SK-N-SH (cell line): ENCODE data around the gene CACUL1. TPM values are rescaled to one million over a fixed set of nuclear protein-coding genes. Genes with fewer than 3 reads are reported as not detected.

Experiments
- CTCF ChIA-PET: fragments of 300-600, 350-600 bp; formaldehyde crosslinking; extraction: SDS; loops from one replicate; lab custom pipeline; 2021; lab: Yijun Ruan, JAX
- POLR2A ChIA-PET: fragments of 350-600 bp; sonication (Branson Sonifier 250); formaldehyde crosslinking; extraction: SDS; loops from one replicate; lab custom pipeline; 2020; ENCODE audit warnings: antibody characterized with exemption, inconsistent platforms; lab: Yijun Ruan, JAX
- DNase-seq: peaks from one replicate; pipeline ENCODE4 v3.0.0; 2012
- H2AFZ ChIP-seq: fragments of 200-600 bp; sonication (generic); 2 replicates; pipeline ENCODE4 v1.8.1; 2016; ENCODE audit warnings: antibody characterized with exemption, mild to moderate bottlenecking, low read depth
- H3F3A ChIP-seq: fragments of 200-600 bp; sonication (generic); replicated peaks from 2 replicates; pipeline ENCODE3; 2016; ENCODE audit warnings: antibody characterized with exemption, mild to moderate bottlenecking; ENCODE audit not compliant: insufficient read depth
- H3K27ac ChIP-seq, 2 experiments: fragments of 200-500 bp in 1 of 2; fragments of 200-600 bp in 1 of 2; sonication (Bioruptor generic) in 1 of 2; sonication (generic), shearing (Covaris generic) in 1 of 2; 2 replicates each; pipeline versions ENCODE4 v1.5.1 to v1.6.1; 2014 to 2016; ENCODE audit warnings: low read depth in 2 of 2, inconsistent platforms in 1 of 2, low read length in 1 of 2, mild to moderate bottlenecking in 1 of 2, mixed read lengths in 1 of 2
- H3K27me3 ChIP-seq: fragments of 200-600 bp; sonication (generic), shearing (Covaris generic); 2 replicates; pipeline ENCODE4 v1.6.1; 2016; ENCODE audit warnings: mixed run types; ENCODE audit not compliant: insufficient read depth
- H3K36me3 ChIP-seq, 2 experiments: fragments of 200-500 bp in 1 of 2; fragments of 200-600 bp in 1 of 2; sonication (Bioruptor generic) in 1 of 2; sonication (generic) in 1 of 2; replicated peaks in 1 of 2; 2 replicates each; pipeline versions ENCODE3 to v1.5.1; 2014 to 2016; ENCODE audit warnings: low read length in 1 of 2, mild to moderate bottlenecking in 1 of 2; ENCODE audit not compliant: insufficient read depth in 2 of 2, control insufficient read depth in 1 of 2
- H3K4me1 ChIP-seq, 2 experiments: fragments of 200-500 bp in 1 of 2; fragments of 200-600 bp in 1 of 2; sonication (Bioruptor generic) in 1 of 2; sonication (generic), shearing (Covaris generic) in 1 of 2; 2 replicates each; pipeline versions ENCODE4 v1.5.1 to v1.6.1; 2014 to 2016; ENCODE audit warnings: low read depth in 1 of 2, low read length in 1 of 2, mixed run types in 1 of 2; ENCODE audit not compliant: insufficient read depth in 2 of 2, control insufficient read depth in 1 of 2
- H3K4me2 ChIP-seq: fragments of 200-600 bp; sonication (generic), shearing (Covaris generic); 2 replicates; pipeline ENCODE4 v1.6.1; 2017; ENCODE audit warnings: mixed run types
- H3K4me3 ChIP-seq, 2 experiments: fragments of 200-500 bp in 1 of 2; fragments of 200-600 bp in 1 of 2; sonication (Bioruptor generic) in 1 of 2; sonication (generic), shearing (Covaris generic) in 1 of 2; 2 replicates each; pipeline versions ENCODE4 v1.5.1 to v1.8.1; 2014 to 2016; ENCODE audit warnings: low read depth in 2 of 2, inconsistent platforms in 1 of 2, low read length in 1 of 2, mild to moderate bottlenecking in 1 of 2, mixed read lengths in 1 of 2, moderate library complexity in 1 of 2
- H3K79me2 ChIP-seq: fragments of 200-600 bp; sonication (generic); 2 replicates; pipeline ENCODE4 v1.8.1; 2017; ENCODE audit warnings: mild to moderate bottlenecking; ENCODE audit not compliant: insufficient read depth
- H3K9ac ChIP-seq: fragments of 200-600 bp; sonication (generic); 2 replicates; pipeline ENCODE4 v1.6.1; 2017; ENCODE audit warnings: mixed run types
- H3K9me2 ChIP-seq: fragments of 200-600 bp; sonication (generic); 2 replicates; pipeline ENCODE4 v1.6.1; 2017; ENCODE audit warnings: mixed run types
- H3K9me3 ChIP-seq: fragments of 200-600 bp; sonication (generic); 2 replicates; pipeline ENCODE4 v1.6.1; 2017; ENCODE audit warnings: mixed run types, mild to moderate bottlenecking, moderate library complexity
- H4K20me1 ChIP-seq: fragments of 200-600 bp; sonication (generic); 2 replicates; pipeline ENCODE4 v1.6.1; 2017; ENCODE audit warnings: mild to moderate bottlenecking, mixed run types; ENCODE audit not compliant: insufficient read depth
- CTCF ChIP-seq: fragments of 200-600 bp; sonication (generic); IDR thresholded peaks from 2 replicates; pipeline ENCODE4 v1.6.1; 2017; ENCODE audit warnings: antibody characterized with exemption, mild to moderate bottlenecking, moderate library complexity
- ELF1 ChIP-seq: IDR thresholded peaks from 2 replicates; pipeline ENCODE4 v1.4.0; 2012
- FOSL2 ChIP-seq: IDR thresholded peaks from 2 replicates; pipeline ENCODE4 v1.4.0; 2012; ENCODE audit warnings: low read depth, mild to moderate bottlenecking, moderate library complexity, borderline replicate concordance
- FOXJ3 ChIP-seq: sonication (generic); formaldehyde crosslinking; IDR thresholded peaks from 2 replicates; pipeline ENCODE4 v1.5.1; 2020; ENCODE audit warnings: mild to moderate bottlenecking, missing genetic modification reagents
- FOXM1 ChIP-seq: IDR thresholded peaks from 2 replicates; pipeline ENCODE4 v1.4.0; 2012; ENCODE audit warnings: low read depth, mild to moderate bottlenecking
- IRF3 ChIP-seq: fragments of 150-350 bp; IDR thresholded peaks from 2 replicates; pipeline ENCODE4 v1.6.1; 2016; ENCODE audit warnings: mild to moderate bottlenecking, low read depth, low read length
- JUND ChIP-seq: IDR thresholded peaks from 2 replicates; pipeline ENCODE4 v1.4.0; 2012
- MEF2A ChIP-seq: IDR thresholded peaks from 2 replicates; pipeline ENCODE4 v1.4.0; 2012; ENCODE audit warnings: low read depth, borderline replicate concordance
- MXI1 ChIP-seq: IDR thresholded peaks from 2 replicates; pipeline ENCODE4 v1.6.1; 2012; ENCODE audit warnings: mild to moderate bottlenecking, low read depth, low read length, improper control_type of control experiment
- NRF1 ChIP-seq: IDR thresholded peaks from 2 replicates; pipeline ENCODE4 v1.6.1; 2012; ENCODE audit warnings: low read depth, mild to moderate bottlenecking, low read length
- PBX3 ChIP-seq: IDR thresholded peaks from 2 replicates; pipeline ENCODE4; 2012
- RAD21 ChIP-seq: IDR thresholded peaks from 2 replicates; pipeline ENCODE4 v1.6.1; 2012; ENCODE audit warnings: mild to moderate bottlenecking, low read length
- RCOR1 ChIP-seq: fragments of 150-350 bp; IDR thresholded peaks from 2 replicates; pipeline ENCODE4 v1.6.1; 2017; ENCODE audit warnings: antibody characterized with exemption, low read length
- REST ChIP-seq: IDR thresholded peaks from 2 replicates; pipeline ENCODE4 v1.6.1; 2012; ENCODE audit warnings: mild to moderate bottlenecking, low read depth, low read length, moderate library complexity
- RFX5 ChIP-seq: IDR thresholded peaks from 2 replicates; pipeline ENCODE4 v1.6.1; 2012; ENCODE audit warnings: mild to moderate bottlenecking, improper control_type of control experiment, low read length
- RXRA ChIP-seq: IDR thresholded peaks from 2 replicates; pipeline ENCODE4 v1.4.0; 2012; ENCODE audit warnings: low read depth, mild to moderate bottlenecking, borderline replicate concordance
- SIN3A ChIP-seq: IDR thresholded peaks from 2 replicates; pipeline ENCODE4 v1.6.1; 2012; ENCODE audit warnings: low read depth, mild to moderate bottlenecking, low read length, moderate library complexity, borderline replicate concordance
- SMC3 ChIP-seq: IDR thresholded peaks from 2 replicates; pipeline ENCODE4 v1.6.1; 2012; ENCODE audit warnings: low read depth, low read length, improper control_type of control experiment
- USF1 ChIP-seq: IDR thresholded peaks from 2 replicates; pipeline ENCODE4 v1.4.0; 2012; ENCODE audit warnings: low read depth, borderline replicate concordance
- YY1 ChIP-seq: IDR thresholded peaks from 2 replicates; pipeline ENCODE4 v1.4.0; 2012; ENCODE audit warnings: low read depth, mild to moderate bottlenecking
- WGBS: methylation state at CpG from one replicate; pipeline ENCODE4 v1.1.6; 2017; ENCODE audit warnings: low lambda C conversion rate; 5-methylcytosine and 5-hydroxymethylcytosine counted together
- polyA plus RNA-seq, 3 experiments: library from polyadenylated mRNA; depleted of rRNA; stranded (reverse); fragments of >200 nt; gene quantifications; 2 replicates each; pipeline ENCODE4 v1.2.3, GENCODE V29; 2012

The CACUL1 gene
- polyA plus RNA-seq, 1 of the 3 experiments (the other 2 are of a cell fraction) = 2.6 TPM

GRCh38 chr10:118793545-118793944 is 38.8 kb upstream of the CACUL1 start:
- no peak for DNase-seq
- ChIA-PET POLR2A (interaction anchor here (1.2 kb wide), 1 partner anchor 25 kb away, joined by 4 read pairs; no protein-coding TSS in a partner anchor), CTCF (interaction anchor here (1.1 kb wide), 1 partner anchor 7 kb away, joined by 3 read pairs; no protein-coding TSS in a partner anchor)
- Histone ChIP-seq H4K20me1 (no peaks in the 10 kb centered on the region), H3K4me2 (no peak overlapping the region), H3K4me3 (no peak overlapping the region), H3K36me3 (no peaks in the 10 kb centered on the region), H3K27ac (no peak overlapping the region), H3K9me2 (no peaks in the 10 kb centered on the region), H2AFZ (no peak overlapping the region), H3K79me2 (no peaks in the 10 kb centered on the region), H3K9me3 (no peaks in the 10 kb centered on the region), H3K4me1 (no peaks in the 10 kb centered on the region; a peak in 1 of 4 replicates), H3K9ac (no peak overlapping the region), H3K27me3 (no peaks in the 10 kb centered on the region), H3F3A (no peaks in the 10 kb centered on the region)
- WGBS = 52% methylated on average over 6 of the region's 6 CpGs
- TF ChIP-seq ELF1 (no peak), YY1 (no peak), RCOR1 (no peak), JUND (no peak), FOXM1 (no peak), IRF3 (no peak), USF1 (no peak), RXRA (no peak), PBX3 (no peak), RAD21 (no peak), MEF2A (no peak), NRF1 (no peak), CTCF (no peak), FOXJ3 (CRISPR knock-in tag) (no peak), MXI1 (no peak), RFX5 (no peak), FOSL2 (no peak), SMC3 (no peak), SIN3A (no peak), REST (no peak)
